ENCODE data around the gene RRM2. TPM values are rescaled to one million over a fixed set of nuclear protein-coding genes. Genes with fewer than 3 reads are reported as not detected.
A peak's percentile ranks its signal among the peaks of the same experiment; 100 is the strongest.
"Not testable (repeated sequence)": the region's sequence is repeated elsewhere in the genome, so short reads cannot be mapped to it uniquely, and the experiment has no call there.

The RRM2 gene
- total RNA-seq, 1 experiment from 2014 or later = 162 TPM

GRCh38 chr2:10091182-10091888 lies 31.2 kb upstream of the RRM2 start:
- no peak for DNase-seq (ENCODE audit: low read depth)

GRCh38 chr2:10091889-10092244 lies 30.7 kb upstream of the RRM2 start:
- not testable (repeated sequence) for DNase-seq (ENCODE audit: low read depth)

- no peak for DNase-seq (ENCODE audit: low read depth)
Observed at GRCh38 chr2:10094271-10094814, 28.2 kb upstream of the RRM2 start.

GRCh38 chr2:10095175-10095574 lies 27.4 kb upstream of the RRM2 start:
- DNase-seq (ENCODE audit: low read depth) = no peak

GRCh38 chr2:10096641-10097040 lies 25.9 kb upstream of the RRM2 start:
- DNase-seq (ENCODE audit: low read depth) = no peak

- peak; percentile 74 for DNase-seq (ENCODE audit: low read depth)
Observed at GRCh38 chr2:10097352-10098148, 25.0 kb upstream of the RRM2 start.

GRCh38 chr2:10101491-10101890 lies 21.0 kb upstream of the RRM2 start:
- DNase-seq (ENCODE audit: low read depth) = no peak

GRCh38 chr2:10103179-10103578 lies 19.4 kb upstream of the RRM2 start:
- DNase-seq (ENCODE audit: low read depth) = no peak

GRCh38 chr2:10104906-10105305 lies 17.6 kb upstream of the RRM2 start:
- not testable (repeated sequence) for DNase-seq (ENCODE audit: low read depth)

GRCh38 chr2:10109311-10109710 lies 13.2 kb upstream of the RRM2 start:
- DNase-seq (ENCODE audit: low read depth) = no peak

- DNase-seq (ENCODE audit: low read depth) = no peak
Observed at GRCh38 chr2:10119027-10119325, 3.6 kb upstream of the RRM2 start.

GRCh38 chr2:10119601-10120157 lies 2.9 kb upstream of the RRM2 start:
- no peak for DNase-seq (ENCODE audit: low read depth)

GRCh38 chr2:10120158-10120876 lies 2.2 kb upstream of the RRM2 start:
- DNase-seq (ENCODE audit: low read depth) = peak; percentile 99

GRCh38 chr2:10120877-10121574 lies 1.5 kb upstream of the RRM2 start:
- DNase-seq (ENCODE audit: low read depth) = peak; percentile 57

- no peak for DNase-seq (ENCODE audit: low read depth)
Observed at GRCh38 chr2:10123281-10123680, 742 bp downstream of the RRM2 start.

GRCh38 chr2:10124538-10125045 lies 2.1 kb downstream of the RRM2 start:
- peak; percentile 67 for DNase-seq (ENCODE audit: low read depth)

GRCh38 chr2:10125842-10126631 lies 3.5 kb downstream of the RRM2 start:
- DNase-seq (ENCODE audit: low read depth) = no peak

GRCh38 chr2:10126632-10127026 lies 4.1 kb downstream of the RRM2 start:
- DNase-seq (ENCODE audit: low read depth) = no peak

- DNase-seq (ENCODE audit: low read depth) = no peak
Observed at GRCh38 chr2:10128420-10128819, 5.9 kb downstream of the RRM2 start.

GRCh38 chr2:10129490-10129889 lies 7.0 kb downstream of the RRM2 start:
- no peak for DNase-seq (ENCODE audit: low read depth)
